ENCODE results near the gene BLTP3B. TPM values are rescaled to one million over a fixed set of nuclear protein-coding genes. Genes with fewer than 3 reads are reported as not detected.

The BLTP3B gene
- polyA plus RNA-seq, 2 donors = 2.3 to 4.2 TPM

DNA sequence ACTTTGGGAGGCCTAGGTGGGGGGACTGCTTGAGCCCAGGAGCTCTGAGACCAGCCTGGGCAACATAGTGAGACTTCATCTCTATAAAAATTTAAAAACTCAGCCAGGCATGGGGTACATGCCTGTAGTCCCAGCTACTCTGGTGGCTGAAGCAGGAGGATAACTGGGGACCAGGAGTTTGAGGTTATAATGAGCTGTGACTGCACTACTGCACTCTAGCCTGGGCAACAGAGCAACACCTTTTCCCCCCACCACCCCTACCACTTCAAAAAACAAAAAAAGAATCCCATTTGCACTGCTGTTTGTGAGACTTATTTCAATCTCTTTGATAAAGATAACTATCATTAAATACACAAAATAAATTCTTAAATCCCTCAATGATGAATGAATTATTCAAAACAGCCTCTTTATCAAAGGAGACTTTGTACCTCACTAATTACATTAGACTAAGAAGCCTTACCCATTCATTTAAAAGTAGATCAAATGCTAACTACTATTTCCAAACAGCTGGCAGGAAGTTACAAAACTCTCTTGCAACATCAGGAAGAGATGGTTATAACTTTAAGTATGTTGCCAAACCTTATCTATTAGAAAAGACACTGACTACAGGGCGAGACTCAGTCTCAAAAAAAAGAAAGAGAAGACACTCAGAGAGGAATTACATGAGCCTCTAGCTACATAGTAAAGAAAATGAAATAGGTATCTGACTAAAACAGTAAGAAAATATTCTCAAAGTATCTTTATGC, 14.7 kb downstream of the BLTP3B start:
- WGBS, 2 donors = 25 to 32% methylated on average over 1 of the region's 1 CpG
- H3K27ac ChIP-seq (ENCODE audit: low read depth in 2 of 2, low read length in 1 of 2) = no peak overlapping the region
- H3K4me1 ChIP-seq (ENCODE audit: control insufficient read depth in 2 of 2, insufficient read depth in 2 of 2, low read length in 1 of 2) = peaks cover 0 to 3% of the 10 kb centered on the region in 2 donors

DNA sequence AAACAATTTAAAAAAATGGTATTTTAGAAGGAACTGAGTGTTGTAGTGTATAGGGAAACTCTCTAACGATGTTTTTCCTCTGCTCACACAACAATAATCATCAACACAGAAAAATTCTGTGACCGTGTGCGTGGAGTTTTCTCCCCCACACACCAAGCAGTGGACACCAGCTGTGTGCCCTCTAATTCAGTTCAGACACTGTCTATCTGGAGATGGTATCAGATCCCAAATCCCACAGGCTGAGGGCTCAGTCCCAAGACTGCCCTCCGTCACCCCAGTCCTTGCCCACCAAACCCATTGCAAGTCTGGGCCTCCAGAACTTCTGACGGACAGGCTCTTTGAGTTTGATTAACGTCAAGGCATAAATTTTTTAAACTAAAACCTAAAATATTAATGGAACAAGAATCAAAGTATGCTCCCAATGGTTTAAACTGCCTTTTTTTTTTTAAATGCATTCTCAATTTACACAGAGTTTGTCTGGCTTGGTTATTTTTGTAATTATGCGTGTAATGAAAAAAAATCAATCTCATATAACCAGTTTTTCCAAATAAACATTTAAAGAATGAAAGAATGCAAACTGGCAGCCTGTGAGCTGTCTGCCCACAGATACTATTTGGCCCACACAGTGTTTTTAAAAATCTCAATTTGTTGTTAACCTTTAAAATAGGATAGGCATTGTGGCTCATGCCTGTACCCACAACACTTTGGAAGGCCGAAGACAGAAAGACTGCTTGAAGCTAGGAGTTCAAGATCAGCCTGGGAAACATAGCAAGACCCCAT, 19.2 kb downstream of the BLTP3B start:
- Histone ChIP-seq H3K4me3 (ENCODE audit: low read depth in 1 of 2, low read length in 2 of 2) (no peak overlapping the region), H3K9me3 (ENCODE audit: control insufficient read depth in 2 of 2, insufficient read depth in 1 of 2, low read depth in 1 of 2, low read length in 1 of 2) (no peaks in the 10 kb centered on the region), H3K36me3 (ENCODE audit: control insufficient read depth in 2 of 2, insufficient read depth in 2 of 2, low read length in 1 of 2) (no peaks in the 10 kb centered on the region), H3K27ac (ENCODE audit: low read depth in 2 of 2, low read length in 1 of 2) (no peak overlapping the region), H3K4me1 (ENCODE audit: control insufficient read depth in 2 of 2, insufficient read depth in 2 of 2, low read length in 1 of 2) (peaks cover 0 to 3% of the 10 kb centered on the region in 2 donors), H3K27me3 (ENCODE audit: control insufficient read depth in 1 of 2, insufficient read depth in 2 of 2, low read length in 2 of 2) (no peaks in the 10 kb centered on the region)
- WGBS, 2 donors = 68 to 72% methylated on average over 8 of the region's 8 CpGs

More for the DNA sequence above, 14.7 kb downstream of the BLTP3B start:
- no peak overlapping the region for H3K4me3 ChIP-seq (ENCODE audit: low read depth in 1 of 2, low read length in 2 of 2)
- no peaks in the 10 kb centered on the region for H3K27me3 ChIP-seq (ENCODE audit: control insufficient read depth in 1 of 2, insufficient read depth in 2 of 2, low read length in 2 of 2)
- H3K9me3 ChIP-seq (ENCODE audit: control insufficient read depth in 2 of 2, insufficient read depth in 1 of 2, low read depth in 1 of 2, low read length in 1 of 2) = no peaks in the 10 kb centered on the region
- H3K36me3 ChIP-seq (ENCODE audit: control insufficient read depth in 2 of 2, insufficient read depth in 2 of 2, low read length in 1 of 2) = no peaks in the 10 kb centered on the region

DNA sequence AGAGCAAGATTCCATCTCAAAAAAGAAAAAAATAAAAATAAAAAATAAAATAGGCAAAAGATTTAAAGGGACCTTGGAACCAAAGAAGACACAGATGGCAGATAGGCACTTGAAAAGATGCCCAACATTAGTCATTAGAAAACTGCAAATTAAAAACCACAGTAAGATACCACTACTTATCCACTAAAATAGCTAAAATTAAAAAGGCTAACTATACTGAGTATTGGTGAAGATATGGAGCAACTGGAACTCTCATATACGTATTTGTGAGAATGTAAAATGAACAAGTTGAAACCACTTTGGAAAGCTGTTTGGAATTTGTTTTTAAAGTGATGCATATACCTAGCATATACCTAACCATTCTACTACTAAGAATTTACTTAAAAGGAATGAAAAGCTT, 22.3 kb downstream of the BLTP3B start:
- H3K9me3 ChIP-seq (ENCODE audit: control insufficient read depth in 2 of 2, insufficient read depth in 1 of 2, low read depth in 1 of 2, low read length in 1 of 2) = no peaks in the 10 kb centered on the region
- H3K27me3 ChIP-seq (ENCODE audit: control insufficient read depth in 1 of 2, insufficient read depth in 2 of 2, low read length in 2 of 2) = no peaks in the 10 kb centered on the region
- no peak overlapping the region for H3K4me3 ChIP-seq (ENCODE audit: low read depth in 1 of 2, low read length in 2 of 2)
- WGBS, 2 donors = 96 to 97% methylated on average over 1 of the region's 1 CpG
- no peak overlapping the region for H3K27ac ChIP-seq (ENCODE audit: low read depth in 2 of 2, low read length in 1 of 2)
- H3K36me3 ChIP-seq (ENCODE audit: control insufficient read depth in 2 of 2, insufficient read depth in 2 of 2, low read length in 1 of 2) = no peaks in the 10 kb centered on the region
- H3K4me1 ChIP-seq (ENCODE audit: control insufficient read depth in 2 of 2, insufficient read depth in 2 of 2, low read length in 1 of 2) = no peaks in the 10 kb centered on the region

DNA sequence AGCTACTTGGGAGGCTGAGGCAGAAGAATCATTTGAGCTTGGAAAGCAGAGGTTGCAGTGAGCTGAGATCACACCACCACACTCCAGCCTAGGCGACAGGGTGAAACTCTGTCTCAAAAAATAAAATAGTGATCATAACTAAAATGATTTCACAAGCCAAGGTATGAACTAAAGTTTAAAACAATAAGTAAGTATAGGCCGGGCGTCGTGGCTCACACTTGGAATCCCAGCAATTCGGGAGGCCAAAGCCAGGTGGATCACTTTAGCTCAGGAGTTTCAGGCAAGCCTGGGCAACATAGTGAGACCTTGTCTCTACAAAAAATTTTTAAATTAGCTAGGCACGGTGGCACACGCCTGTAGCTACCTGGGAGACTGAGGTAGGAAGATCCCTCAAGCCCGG, 27.4 kb downstream of the BLTP3B start:
- Histone ChIP-seq H3K4me3 (ENCODE audit: low read depth in 1 of 2, low read length in 2 of 2) (no peak overlapping the region), H3K4me1 (ENCODE audit: control insufficient read depth in 2 of 2, insufficient read depth in 2 of 2, low read length in 1 of 2) (no peaks in the 10 kb centered on the region), H3K36me3 (ENCODE audit: control insufficient read depth in 2 of 2, insufficient read depth in 2 of 2, low read length in 1 of 2) (no peaks in the 10 kb centered on the region), H3K9me3 (ENCODE audit: control insufficient read depth in 2 of 2, insufficient read depth in 1 of 2, low read depth in 1 of 2, low read length in 1 of 2) (no peaks in the 10 kb centered on the region), H3K27ac (ENCODE audit: low read depth in 2 of 2, low read length in 1 of 2) (no peak overlapping the region), H3K27me3 (ENCODE audit: control insufficient read depth in 1 of 2, insufficient read depth in 2 of 2, low read length in 2 of 2) (no peaks in the 10 kb centered on the region)
- WGBS, 2 donors = 82% methylated on average over 8 of the region's 8 CpGs

DNA sequence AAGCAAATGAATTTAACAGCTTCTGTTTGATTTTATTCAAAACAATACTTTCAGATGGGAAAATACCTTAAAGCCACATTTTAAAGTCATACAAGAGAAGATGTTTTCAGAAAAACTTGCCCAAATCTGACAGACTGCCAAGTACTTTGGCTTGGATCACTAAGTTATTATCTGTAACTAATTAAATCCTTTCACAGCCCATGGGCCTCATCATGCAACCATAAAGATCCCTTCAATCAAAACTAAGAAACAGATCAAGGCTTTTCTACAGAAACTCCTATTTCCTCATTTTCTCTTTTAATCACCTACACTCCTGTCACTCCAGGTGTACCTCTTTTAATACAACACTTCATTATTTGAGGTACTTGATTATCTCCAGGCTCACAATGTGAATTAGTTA, 28.1 kb downstream of the BLTP3B start:
- H3K27ac ChIP-seq (ENCODE audit: low read depth in 2 of 2, low read length in 1 of 2) = no peak overlapping the region
- no peaks in the 10 kb centered on the region for H3K36me3 ChIP-seq (ENCODE audit: control insufficient read depth in 2 of 2, insufficient read depth in 2 of 2, low read length in 1 of 2)
- H3K4me3 ChIP-seq (ENCODE audit: low read depth in 1 of 2, low read length in 2 of 2) = no peak overlapping the region
- H3K27me3 ChIP-seq (ENCODE audit: control insufficient read depth in 1 of 2, insufficient read depth in 2 of 2, low read length in 2 of 2) = no peaks in the 10 kb centered on the region
- no peaks in the 10 kb centered on the region for H3K4me1 ChIP-seq (ENCODE audit: control insufficient read depth in 2 of 2, insufficient read depth in 2 of 2, low read length in 1 of 2)
- no peaks in the 10 kb centered on the region for H3K9me3 ChIP-seq (ENCODE audit: control insufficient read depth in 2 of 2, insufficient read depth in 1 of 2, low read depth in 1 of 2, low read length in 1 of 2)

- WGBS, 2 donors = 94 to 95% methylated on average over 4 of the region's 4 CpGs
- Histone ChIP-seq H3K27ac (ENCODE audit: low read depth in 2 of 2, low read length in 1 of 2) (no peak overlapping the region), H3K27me3 (ENCODE audit: control insufficient read depth in 1 of 2, insufficient read depth in 2 of 2, low read length in 2 of 2) (no peaks in the 10 kb centered on the region), H3K4me1 (ENCODE audit: control insufficient read depth in 2 of 2, insufficient read depth in 2 of 2, low read length in 1 of 2) (no peaks in the 10 kb centered on the region), H3K4me3 (ENCODE audit: low read depth in 1 of 2, low read length in 2 of 2) (no peak overlapping the region), H3K9me3 (ENCODE audit: control insufficient read depth in 2 of 2, insufficient read depth in 1 of 2, low read depth in 1 of 2, low read length in 1 of 2) (no peaks in the 10 kb centered on the region), H3K36me3 (ENCODE audit: control insufficient read depth in 2 of 2, insufficient read depth in 2 of 2, low read length in 1 of 2) (no peaks in the 10 kb centered on the region)
Measured at GRCh38 chr12:100110276-100110675, 32.4 kb downstream of the BLTP3B start.

DNA sequence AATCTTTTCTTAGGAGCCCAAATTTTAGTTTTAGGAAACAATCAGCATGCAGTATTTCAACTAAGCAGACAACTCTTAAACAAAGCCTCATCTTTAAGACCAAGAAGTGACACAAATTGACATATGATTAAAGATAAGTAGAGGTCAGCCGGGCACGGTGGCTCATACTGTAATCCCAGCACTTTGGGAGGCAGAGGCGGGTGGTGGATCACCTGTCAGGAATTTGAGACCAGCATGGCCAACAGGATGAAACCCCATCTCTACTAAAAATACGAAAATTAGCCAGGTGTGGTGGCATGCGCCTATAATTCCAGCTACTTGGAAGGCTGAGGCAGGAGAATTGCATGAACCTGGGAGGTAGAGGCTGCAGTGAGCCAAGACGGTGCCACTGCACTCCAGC, 35.8 kb downstream of the BLTP3B start:
- no peaks in the 10 kb centered on the region for H3K4me1 ChIP-seq (ENCODE audit: control insufficient read depth in 2 of 2, insufficient read depth in 2 of 2, low read length in 1 of 2)

GRCh38 chr12:100105661-100106060, 37.0 kb downstream of the BLTP3B start:
- Histone ChIP-seq H3K27ac (ENCODE audit: low read depth in 2 of 2, low read length in 1 of 2) (no peak overlapping the region), H3K9me3 (ENCODE audit: control insufficient read depth in 2 of 2, insufficient read depth in 1 of 2, low read depth in 1 of 2, low read length in 1 of 2) (no peaks in the 10 kb centered on the region), H3K4me3 (ENCODE audit: low read depth in 1 of 2, low read length in 2 of 2) (no peak overlapping the region), H3K4me1 (ENCODE audit: control insufficient read depth in 2 of 2, insufficient read depth in 2 of 2, low read length in 1 of 2) (no peaks in the 10 kb centered on the region), H3K27me3 (ENCODE audit: control insufficient read depth in 1 of 2, insufficient read depth in 2 of 2, low read length in 2 of 2) (no peaks in the 10 kb centered on the region), H3K36me3 (ENCODE audit: control insufficient read depth in 2 of 2, insufficient read depth in 2 of 2, low read length in 1 of 2) (no peaks in the 10 kb centered on the region)
- 95 to 96% methylated on average over 4 of the region's 4 CpGs for WGBS, 2 donors

More for the DNA sequence above, 35.8 kb downstream of the BLTP3B start:
- Histone ChIP-seq H3K27me3 (ENCODE audit: control insufficient read depth in 1 of 2, insufficient read depth in 2 of 2, low read length in 2 of 2) (no peaks in the 10 kb centered on the region), H3K36me3 (ENCODE audit: control insufficient read depth in 2 of 2, insufficient read depth in 2 of 2, low read length in 1 of 2) (no peaks in the 10 kb centered on the region), H3K4me3 (ENCODE audit: low read depth in 1 of 2, low read length in 2 of 2) (no peak overlapping the region), H3K9me3 (ENCODE audit: control insufficient read depth in 2 of 2, insufficient read depth in 1 of 2, low read depth in 1 of 2, low read length in 1 of 2) (no peaks in the 10 kb centered on the region), H3K27ac (ENCODE audit: low read depth in 2 of 2, low read length in 1 of 2) (no peak overlapping the region)
- WGBS, 2 donors = 93 to 95% methylated on average over 6 of the region's 6 CpGs

GRCh38 chr12:100101000-100101399, 41.7 kb downstream of the BLTP3B start:
- 61 to 72% methylated on average over 3 of the region's 3 CpGs for WGBS, 2 donors
- no peak overlapping the region for H3K27ac ChIP-seq (ENCODE audit: low read depth in 2 of 2, low read length in 1 of 2)
- H3K4me3 ChIP-seq (ENCODE audit: low read depth in 1 of 2, low read length in 2 of 2) = no peak overlapping the region
- H3K36me3 ChIP-seq (ENCODE audit: control insufficient read depth in 2 of 2, insufficient read depth in 2 of 2, low read length in 1 of 2) = no peaks in the 10 kb centered on the region
- H3K4me1 ChIP-seq (ENCODE audit: control insufficient read depth in 2 of 2, insufficient read depth in 2 of 2, low read length in 1 of 2) = no peaks in the 10 kb centered on the region
- H3K9me3 ChIP-seq (ENCODE audit: control insufficient read depth in 2 of 2, insufficient read depth in 1 of 2, low read depth in 1 of 2, low read length in 1 of 2) = no peaks in the 10 kb centered on the region
- H3K27me3 ChIP-seq (ENCODE audit: control insufficient read depth in 1 of 2, insufficient read depth in 2 of 2, low read length in 2 of 2) = no peaks in the 10 kb centered on the region

Data from esophagus (tissue), 2 donors.